Measurements from ENCODE around the gene RIOK3.

GRCh38 chr18:23498117-23498516, 45.0 kb downstream of the RIOK3 start:
- TF ChIP-seq CTCF (conservative IDR thresholded peaks at IDR 0.05; ENCODE audit: low read depth, low read length) (no peak), EZH2 (IDR thresholded peaks at IDR 0.05; ENCODE audit: low read length, unreplicated experiment) (no peak)
